ENCODE data around the gene SYNE3.

The SYNE3 gene

GRCh38 chr14:95468448-95469133 lies 47.9 kb downstream of the SYNE3 start:
- DNase-seq = no peak
- no peaks in the 10 kb centered on the region for H3K27me3 ChIP-seq (replicated peaks in 2 of 5; ENCODE audit: control insufficient read depth in 4 of 5, insufficient read depth in 5 of 5, low read length in 4 of 5)
- peaks cover 5 to 72% (median 48%) of the 10 kb centered on the region in 4 experiments for H3K36me3 ChIP-seq (ENCODE audit: control insufficient read depth in 4 of 4, insufficient read depth in 4 of 4, low read length in 3 of 4)
- no peaks in the 10 kb centered on the region for H3K9me3 ChIP-seq (ENCODE audit: control extremely low read depth in 1 of 5, control insufficient read depth in 4 of 5, insufficient read depth in 2 of 5, low read depth in 1 of 5, low read length in 4 of 5)
- ChIA-PET POLR2A (no interaction called here), CTCF (interaction anchor here (0.6 to 1.3 kb wide), 3 partner anchors 10 to 15 kb away, joined by 3 to 4 read pairs (median 4); no protein-coding TSS in a partner anchor)
- 93% methylated on average over 3 of the region's 4 CpGs for WGBS (ENCODE audit: insufficient coverage)
- peaks cover 0 to 24% (median 18%) of the 10 kb centered on the region in 4 experiments for H3K4me1 ChIP-seq (ENCODE audit: control extremely low read depth in 1 of 4, control insufficient read depth in 4 of 4, insufficient read depth in 4 of 4, low read length in 3 of 4)
- H3K27ac ChIP-seq (ENCODE audit: insufficient read depth in 1 of 2, low read depth in 1 of 2, low read length in 2 of 2, poor library complexity in 1 of 2, severe bottlenecking in 2 of 2) = no peak overlapping the region
- no peak overlapping the region for H3K4me3 ChIP-seq (ENCODE audit: control insufficient read depth in 1 of 7, extremely low read depth in 1 of 7, insufficient read depth in 4 of 7, low read depth in 2 of 7, low read length in 6 of 7)

GRCh38 chr14:95467657-95468056 lies 48.8 kb downstream of the SYNE3 start:
- no peak overlapping the region for H3K4me3 ChIP-seq (ENCODE audit: control insufficient read depth in 1 of 7, extremely low read depth in 1 of 7, insufficient read depth in 4 of 7, low read depth in 2 of 7, low read length in 6 of 7)
- 96% methylated on average over 6 of the region's 6 CpGs for WGBS (ENCODE audit: insufficient coverage)
- H3K4me1 ChIP-seq (ENCODE audit: control extremely low read depth in 1 of 4, control insufficient read depth in 4 of 4, insufficient read depth in 4 of 4, low read length in 3 of 4) = peaks cover 0 to 33% (median 27%) of the 10 kb centered on the region in 4 experiments
- no peaks in the 10 kb centered on the region for H3K27me3 ChIP-seq (replicated peaks in 2 of 5; ENCODE audit: control insufficient read depth in 4 of 5, insufficient read depth in 5 of 5, low read length in 4 of 5)
- ChIA-PET POLR2A (no interaction called here), CTCF (interaction anchor here (1.6 kb wide), 1 partner anchor 16 kb away, joined by 3 read pairs; no protein-coding TSS in a partner anchor)
- H3K9me3 ChIP-seq (ENCODE audit: control extremely low read depth in 1 of 5, control insufficient read depth in 4 of 5, insufficient read depth in 2 of 5, low read depth in 1 of 5, low read length in 4 of 5) = no peaks in the 10 kb centered on the region
- DNase-seq = no peak
- no peak overlapping the region for H3K27ac ChIP-seq (ENCODE audit: insufficient read depth in 1 of 2, low read depth in 1 of 2, low read length in 2 of 2, poor library complexity in 1 of 2, severe bottlenecking in 2 of 2)
- peaks cover 5 to 62% (median 43%) of the 10 kb centered on the region in 4 experiments for H3K36me3 ChIP-seq (ENCODE audit: control insufficient read depth in 4 of 4, insufficient read depth in 4 of 4, low read length in 3 of 4)

GRCh38 chr14:95467232-95467631 lies 49.2 kb downstream of the SYNE3 start:
- H3K27ac ChIP-seq (ENCODE audit: insufficient read depth in 1 of 2, low read depth in 1 of 2, low read length in 2 of 2, poor library complexity in 1 of 2, severe bottlenecking in 2 of 2) = no peak overlapping the region
- ChIA-PET CTCF (interaction anchor here (1.1 to 6.0 kb wide), 3 partner anchors 12 to 23 kb away, joined by 3 to 41 read pairs (median 3); no protein-coding TSS in a partner anchor), POLR2A (no interaction called here)

More at GRCh38 chr14:95467232-95467631, 49.2 kb downstream of the SYNE3 start:
- no peaks in the 10 kb centered on the region for H3K27me3 ChIP-seq (replicated peaks in 2 of 5; ENCODE audit: control insufficient read depth in 4 of 5, insufficient read depth in 5 of 5, low read length in 4 of 5)
- peaks cover 5 to 59% (median 40%) of the 10 kb centered on the region in 4 experiments for H3K36me3 ChIP-seq (ENCODE audit: control insufficient read depth in 4 of 4, insufficient read depth in 4 of 4, low read length in 3 of 4)
- no peaks in the 10 kb centered on the region for H3K9me3 ChIP-seq (ENCODE audit: control extremely low read depth in 1 of 5, control insufficient read depth in 4 of 5, insufficient read depth in 2 of 5, low read depth in 1 of 5, low read length in 4 of 5)
- H3K4me3 ChIP-seq (ENCODE audit: control insufficient read depth in 1 of 7, extremely low read depth in 1 of 7, insufficient read depth in 4 of 7, low read depth in 2 of 7, low read length in 6 of 7) = no peak overlapping the region
- WGBS (ENCODE audit: insufficient coverage) = 96% methylated on average over 5 of the region's 6 CpGs
- no peak for DNase-seq
- H3K4me1 ChIP-seq (ENCODE audit: control extremely low read depth in 1 of 4, control insufficient read depth in 4 of 4, insufficient read depth in 4 of 4, low read length in 3 of 4) = peaks cover 0 to 37% (median 32%) of the 10 kb centered on the region in 4 experiments
